HG02938 (cell line): ENCODE results near the gene ARHGAP31.

ENCODE experiments used
- ATAC-seq: cut with Tn5 transposase; IDR thresholded peaks from one replicate; pipeline ENCODE4 v1.9.1; 2021; ENCODE audit warnings: mild to moderate bottlenecking, moderate library complexity; ENCODE audit not compliant: unreplicated experiment

Gene ARHGAP31

DNA sequence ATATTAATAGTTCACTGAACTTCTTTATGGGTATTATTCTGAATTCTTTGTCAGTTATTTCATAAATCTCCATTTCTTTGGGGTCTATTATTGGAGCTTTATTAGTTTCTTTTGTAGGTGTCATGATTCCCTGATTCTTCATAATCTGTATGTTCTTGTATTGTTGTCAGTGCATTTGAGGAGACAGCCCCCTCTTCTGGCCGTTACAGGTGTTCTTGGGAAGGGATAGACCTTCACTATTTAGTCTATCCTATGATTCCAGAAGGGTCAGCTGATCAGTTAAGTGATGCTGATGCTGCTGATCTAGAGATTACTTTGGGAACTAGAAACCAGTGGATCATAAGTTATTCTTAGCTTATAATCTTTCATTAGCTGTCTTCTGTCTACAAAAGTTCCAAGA lies 134.4 kb downstream of the ARHGAP31 start:
- ATAC-seq, result no peak

DNA sequence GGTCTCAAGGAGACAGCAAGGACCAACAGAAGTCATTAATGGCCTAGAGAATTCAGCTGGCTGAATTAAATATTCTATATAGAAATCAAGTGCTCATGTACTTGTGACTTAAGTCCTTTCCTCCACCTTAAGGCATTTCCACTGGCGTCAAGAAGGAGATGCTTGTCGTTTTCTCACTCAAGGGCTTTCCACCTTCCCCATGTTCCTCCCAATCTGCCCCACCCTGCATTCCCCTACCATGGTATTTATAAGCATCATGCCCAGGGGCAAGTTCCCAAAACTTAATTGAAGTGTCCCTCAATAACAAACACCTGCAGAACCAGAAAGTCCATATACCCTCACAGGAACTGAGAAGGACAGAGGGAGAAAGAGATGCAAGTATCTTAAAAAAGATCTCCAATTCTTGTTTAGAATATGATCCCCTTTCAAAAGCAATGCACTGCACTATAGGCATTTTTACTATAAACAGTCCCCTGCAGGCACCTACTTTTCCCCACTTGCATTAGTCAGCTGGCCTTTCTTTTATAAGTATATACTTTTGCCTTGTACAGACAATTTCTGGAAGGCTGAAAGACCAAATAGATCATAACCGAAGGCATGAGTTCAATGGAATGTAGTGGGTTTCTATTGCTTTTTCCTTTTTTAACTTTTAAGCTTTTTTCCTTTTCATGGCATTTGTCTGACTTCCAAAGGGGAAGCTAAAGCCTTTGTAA lies 139.6 kb downstream of the ARHGAP31 start:
- no peak for ATAC-seq

DNA sequence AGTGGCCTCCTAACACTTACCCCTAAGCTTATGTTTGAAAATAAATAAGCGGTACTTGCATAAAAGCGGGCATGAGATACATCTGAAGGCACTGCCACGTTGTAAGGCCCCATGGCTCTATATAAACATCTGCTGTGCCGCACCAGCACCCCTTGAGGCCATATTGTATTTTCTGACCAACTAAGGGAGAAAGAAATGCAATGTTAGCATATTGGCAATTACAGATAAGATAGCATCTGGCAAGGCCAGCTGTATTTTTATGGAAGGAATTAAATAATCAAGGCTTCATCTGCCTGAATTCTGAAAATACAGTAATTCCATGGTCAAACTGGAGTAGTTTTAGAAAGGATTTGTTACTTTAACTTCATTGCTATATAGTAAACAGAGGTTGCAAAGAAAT lies 140.5 kb downstream of the ARHGAP31 start:
- no peak for ATAC-seq

DNA sequence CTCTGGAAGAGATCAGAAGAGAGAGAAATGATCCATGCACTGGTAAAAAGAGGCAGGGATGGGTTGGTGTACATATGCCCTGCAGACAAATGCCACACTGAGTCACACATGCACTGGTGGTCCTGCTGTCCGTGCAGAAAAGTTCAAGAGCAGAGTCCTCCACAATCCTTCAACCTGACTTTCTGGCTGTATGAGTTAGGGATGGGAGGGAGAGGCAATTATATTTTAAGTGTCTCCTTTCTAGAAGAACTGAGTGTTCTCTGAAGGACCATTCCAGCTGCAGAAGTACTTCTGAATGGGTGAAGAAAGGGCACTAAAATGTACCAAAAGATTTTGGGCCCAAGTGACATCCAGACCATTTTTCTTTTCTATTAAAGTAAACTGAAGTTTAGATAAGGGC lies 142.8 kb downstream of the ARHGAP31 start:
- no peak for ATAC-seq

DNA sequence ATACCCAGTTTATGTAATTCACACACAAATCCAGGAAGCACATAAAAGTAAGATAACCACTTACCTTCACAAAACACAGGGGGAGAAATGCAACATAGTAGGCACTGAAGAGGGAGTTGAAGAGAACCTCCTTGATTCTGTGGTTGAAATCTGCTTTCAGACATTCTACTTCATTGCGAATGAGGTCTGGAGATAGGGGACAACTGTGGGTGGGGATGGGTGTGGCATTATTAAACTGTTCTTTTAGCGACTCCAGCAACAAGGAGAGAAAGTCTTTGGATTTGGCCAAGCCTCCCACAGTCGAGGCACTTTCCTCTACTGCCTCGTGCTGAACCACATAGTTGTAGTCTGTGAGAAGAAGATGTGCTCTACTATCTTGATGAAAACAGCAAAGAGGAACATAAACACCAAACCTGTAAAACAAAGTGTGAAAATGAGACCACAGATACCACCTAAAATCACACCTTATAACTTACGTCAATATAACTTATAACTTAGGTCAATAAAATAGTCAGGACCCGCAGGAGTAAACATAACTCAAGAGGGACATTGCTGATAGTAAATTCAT lies 143.6 kb downstream of the ARHGAP31 start:
- no peak for ATAC-seq

DNA sequence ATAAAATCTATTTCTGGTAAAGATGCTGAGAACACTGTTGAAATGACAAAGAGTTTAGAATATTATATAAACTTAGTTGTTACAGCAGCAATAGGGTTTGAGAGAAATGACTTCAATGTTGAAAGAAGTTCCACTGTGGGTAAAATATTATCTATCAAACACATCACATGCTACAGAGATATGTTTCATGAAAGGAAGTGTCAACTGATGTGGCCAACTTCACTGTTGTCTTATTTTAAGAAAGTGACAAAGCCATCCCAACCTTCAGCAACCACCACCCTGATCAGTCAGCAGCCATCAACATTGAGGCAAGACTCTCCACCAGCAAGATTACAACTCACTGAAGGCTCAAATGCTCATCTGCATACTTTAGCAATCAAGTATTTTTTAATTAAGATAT lies 149.0 kb downstream of the ARHGAP31 start:
- no peak for ATAC-seq

DNA sequence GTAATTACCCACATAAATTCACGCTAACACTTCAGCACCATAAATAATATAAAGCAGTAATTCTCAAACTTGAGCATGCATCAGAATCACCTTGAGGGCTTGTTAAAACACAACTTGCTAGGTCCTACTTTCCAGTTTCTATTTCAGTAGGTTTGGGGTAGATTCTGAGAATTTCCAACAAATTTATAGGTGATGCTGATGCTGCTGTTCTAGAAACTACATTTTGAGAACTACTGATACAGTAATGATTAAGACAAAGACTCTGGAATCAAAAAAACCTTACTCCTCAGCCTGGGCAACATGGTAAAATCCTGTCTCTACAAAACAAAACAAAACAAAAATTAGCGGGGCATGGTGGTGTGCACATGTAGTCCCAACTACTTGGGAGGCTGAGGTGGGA lies 150.4 kb downstream of the ARHGAP31 start:
- ATAC-seq, result no peak

DNA sequence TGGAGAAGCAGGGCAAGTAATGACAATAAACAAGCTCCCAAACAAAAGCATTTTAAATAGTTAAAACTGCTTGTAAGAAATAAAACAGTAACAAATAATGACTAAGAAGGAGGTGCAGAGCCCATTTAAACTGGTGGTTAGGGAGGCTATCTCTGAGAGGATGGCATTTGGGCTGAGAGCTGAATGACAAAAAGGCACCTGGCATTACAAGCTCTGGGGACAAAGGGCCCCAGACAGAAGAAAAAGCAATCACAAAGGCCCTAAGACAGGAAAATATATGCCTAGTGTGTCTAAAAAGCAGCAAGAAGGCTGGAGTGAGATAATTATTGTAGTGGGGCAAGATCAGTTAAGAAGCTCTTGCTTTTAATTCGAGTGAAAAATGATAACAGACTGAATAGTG lies 159.6 kb downstream of the ARHGAP31 start:
- ATAC-seq, result no peak

DNA sequence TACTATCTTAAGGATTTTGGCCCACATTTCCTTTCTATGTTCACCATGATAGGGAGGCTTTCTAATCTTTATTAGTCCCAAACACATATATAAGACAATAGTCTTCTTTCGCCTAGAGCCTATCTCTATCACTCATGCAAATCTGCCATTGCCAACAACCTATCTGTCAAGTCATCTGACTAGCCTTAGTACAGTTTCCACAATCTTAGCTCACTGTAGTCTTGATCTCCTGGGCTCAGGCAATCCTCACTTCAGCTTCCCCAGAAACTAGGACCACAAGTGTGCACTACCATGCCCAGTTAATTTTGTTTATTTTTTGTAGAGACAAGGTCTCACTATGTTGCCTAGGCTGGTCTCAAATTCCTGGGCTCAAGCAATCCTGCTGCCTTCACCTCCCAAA lies 162.3 kb downstream of the ARHGAP31 start:
- no peak for ATAC-seq

DNA sequence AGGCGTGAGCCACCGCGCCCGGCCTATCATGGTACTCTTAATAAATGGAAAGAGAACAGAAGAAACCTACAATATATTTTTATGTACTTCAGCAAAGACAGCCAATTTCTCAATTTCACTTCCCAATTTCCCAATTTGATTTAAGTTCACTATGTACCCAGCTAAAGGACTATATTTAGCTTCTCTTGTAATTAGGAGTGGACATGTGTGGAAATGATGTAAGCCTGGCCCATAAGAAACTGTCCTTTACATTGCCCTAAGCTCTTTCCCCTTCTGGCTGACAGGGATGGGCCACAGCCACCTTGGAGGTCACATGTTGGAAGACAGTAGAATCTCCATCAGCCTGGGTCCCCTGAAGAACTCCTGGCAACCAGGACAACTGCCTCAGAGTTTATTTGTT lies 163.1 kb downstream of the ARHGAP31 start:
- no peak for ATAC-seq

DNA sequence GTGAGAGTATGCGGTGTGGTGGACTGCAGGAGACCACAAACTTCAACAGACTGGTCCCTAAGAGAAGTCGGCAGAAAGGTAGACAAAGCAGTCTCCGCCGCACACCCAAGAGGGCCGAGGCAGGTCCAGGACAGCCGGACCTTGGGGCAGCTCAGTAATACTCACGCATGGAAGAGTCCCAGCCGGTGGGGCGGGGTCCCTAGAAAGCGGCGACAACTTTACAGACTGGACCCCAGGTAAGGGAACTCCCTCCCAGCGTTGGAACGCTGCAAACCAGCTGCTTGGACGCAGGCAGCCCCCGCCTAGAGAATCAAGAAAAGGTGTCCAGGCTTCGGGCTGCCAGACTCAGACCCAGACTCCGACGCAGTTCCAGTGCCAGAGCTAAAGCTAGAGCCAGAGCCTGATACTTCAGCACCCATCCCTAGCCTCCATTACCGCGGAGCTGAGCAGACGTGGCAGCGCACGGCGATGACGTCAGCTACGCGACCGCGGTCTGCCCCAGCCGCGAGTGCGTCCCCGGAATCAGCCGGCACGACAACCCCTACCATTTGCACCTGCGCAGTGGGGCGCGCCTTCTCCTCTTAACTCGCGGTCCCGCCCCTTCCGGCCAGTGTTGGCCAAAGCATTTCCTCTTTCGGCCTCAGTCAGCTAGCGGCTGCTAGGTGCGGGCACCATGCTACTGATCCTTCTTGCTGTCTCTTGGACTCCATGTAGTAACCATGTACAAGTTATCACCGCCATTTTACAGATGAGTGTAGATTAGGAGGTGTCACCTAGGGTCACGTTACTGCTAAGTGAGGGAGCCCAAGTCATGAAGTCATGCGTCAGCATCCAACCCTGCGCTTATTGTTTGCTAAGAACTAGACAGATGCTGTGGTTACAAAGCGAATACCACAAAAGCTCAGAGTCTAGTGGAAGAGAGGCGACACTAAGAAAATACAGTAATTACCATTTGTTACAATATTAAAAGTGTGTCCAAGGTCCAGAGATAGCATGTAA lies 169.3 kb downstream of the ARHGAP31 start, which contains the start of gene TMEM39A:
Gene TMEM39A, minus strand, starts transcription at position 445 of the 999 bp plus-strand sequence. CDS start 1,541 bp downstream, outside the sequence.
- ATAC-seq, result peak; percentile 93

DNA sequence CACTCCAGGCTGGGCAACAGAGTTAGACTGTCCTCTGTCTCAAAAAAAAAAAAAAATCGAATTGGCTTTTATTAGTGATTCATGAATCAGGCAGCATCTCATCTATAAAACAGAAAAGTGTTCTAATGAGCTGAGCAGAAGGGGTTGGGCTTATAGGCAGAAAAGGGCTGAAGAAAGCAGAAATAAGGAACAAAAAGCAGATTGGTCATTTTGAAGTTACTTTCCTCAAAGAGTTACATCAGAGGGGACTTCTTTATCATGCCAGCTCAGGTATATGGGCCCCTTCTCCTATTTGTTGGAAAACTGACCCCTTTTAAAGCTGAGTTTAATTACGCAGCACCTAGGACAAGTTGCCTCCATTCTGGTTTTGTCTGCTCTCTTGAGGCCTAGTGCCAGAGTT lies 173.9 kb downstream of the ARHGAP31 start:
- ATAC-seq, result no peak

DNA sequence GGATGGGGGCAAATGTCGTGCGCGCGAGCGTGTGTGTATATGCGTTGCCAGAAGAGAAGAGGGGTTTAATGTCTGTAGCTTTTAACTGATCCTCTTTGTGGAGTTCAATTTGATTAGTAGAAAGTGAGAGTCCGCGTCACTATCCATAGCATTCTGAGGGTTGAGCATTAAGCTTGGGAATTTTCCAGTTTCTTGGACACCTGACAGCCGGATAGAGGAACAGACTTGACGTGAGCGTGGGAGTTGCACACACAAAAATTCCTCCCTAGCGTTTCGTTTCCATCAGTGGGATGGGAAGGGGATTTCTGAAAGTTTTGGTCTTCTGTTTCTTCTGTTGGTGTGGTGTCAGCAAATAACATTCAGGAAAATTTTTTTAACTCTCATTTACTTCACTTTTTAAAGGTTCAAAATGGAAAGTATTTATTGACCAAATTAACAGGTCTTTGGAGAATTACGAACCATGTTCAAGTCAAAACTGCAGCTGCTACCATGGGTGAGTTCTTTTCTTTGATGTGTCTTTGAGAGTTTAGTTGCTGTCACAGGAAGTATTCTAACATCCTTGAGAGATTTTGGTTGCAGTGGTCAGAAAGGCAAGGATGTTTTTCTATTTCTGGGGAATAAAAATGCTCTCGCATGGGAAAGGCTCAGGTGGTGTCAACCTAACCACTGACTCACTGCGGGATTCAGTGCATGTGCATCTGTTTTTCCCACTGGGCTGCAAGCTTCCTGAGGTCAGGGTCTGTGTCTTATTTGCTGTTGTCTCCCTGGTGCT lies 175.4 kb downstream of the ARHGAP31 start:
- ATAC-seq, result no peak
